ENCODE data around the gene FANCD2.
"Not testable (repeated sequence)": the region's sequence is repeated elsewhere in the genome, so short reads cannot be mapped to it uniquely, and the experiment has no call there.

- TF ChIP-seq CTCF, POLR2A (IDR thresholded peaks at IDR 0.05): not testable (repeated sequence)
These were observed 109.6 kb downstream of the FANCD2 start for GRCh38 chr3:10135872-10136271.

All from heart left ventricle (tissue), 13 donors.